Ovary (tissue), 9 donors: ENCODE measurements around the gene PUSL1. TPM values are rescaled to one million over a fixed set of nuclear protein-coding genes. Genes with fewer than 3 reads are reported as not detected.

ENCODE experiments used
- DNase-seq, 5 donors: peaks; one replicate each; pipeline ENCODE4 v3.0.0-alpha.2; 2019 to 2020
- H3K27ac ChIP-seq, 2 donors: fragments of 200-600 bp; one replicate each; pipeline versions ENCODE4 v1.5.1 to v1.8.0; 2019 to 2022
- H3K27me3 ChIP-seq: fragments of 200-600 bp; one replicate; pipeline ENCODE4 v1.8.0; 2022
- H3K36me3 ChIP-seq: fragments of 200-600 bp; sonication (generic); one replicate; pipeline ENCODE4 v1.5.1; 2019
- H3K4me1 ChIP-seq: one replicate; pipeline ENCODE4 v1.8.1; 2013; ENCODE audit warnings: mild to moderate bottlenecking, moderate library complexity; ENCODE audit not compliant: insufficient read depth
- H3K4me3 ChIP-seq: fragments of 200-600 bp; sonication (generic); one replicate; pipeline ENCODE4 v1.5.1; 2017
- H3K9me3 ChIP-seq, 2 donors: fragments of 200-600 bp in 1 of 2; sonication (generic) in 1 of 2; one replicate each; pipeline versions ENCODE4 v1.5.1 to v1.8.1; 2013 to 2019; ENCODE audit warnings: mild to moderate bottlenecking in 1 of 2, moderate library complexity in 1 of 2
- EP300 ChIP-seq: sonication (generic); formaldehyde crosslinking; IDR thresholded peaks from one replicate; pipeline ENCODE4 v1.6.1; 2017; ENCODE audit warnings: antibody characterized with exemption
- POLR2A ChIP-seq: fragments of 450-650 bp; IDR thresholded peaks from one replicate; pipeline ENCODE4 v1.6.1; 2017; ENCODE audit warnings: antibody characterized with exemption, mild to moderate bottlenecking, moderate library complexity
- WGBS, 3 donors: extraction: QIAGEN DNeasy Blood & Tissue Kit in 1 of 3; methylation state at CpG; one replicate each; pipeline versions ENCODE4 v1.1.5 to v1.1.7; 2013 to 2017; 5-methylcytosine and 5-hydroxymethylcytosine counted together
- intact Hi-C, 4 donors: fragments of 100-400 bp; cut with DNase I; formaldehyde crosslinking; loops; one replicate each; pipeline versions ENCODE4 v1.11.0 to v1.15.1; 2022 to 2023
- polyA plus RNA-seq, 2 donors: library from polyadenylated mRNA; stranded (reverse); fragments of 200-250 nt in 1 of 2; fragments of 350-450 nt in 1 of 2; fragmentation: Illumina TruSeq in 1 of 2; extraction: RNeasy Lipid Tissue Mini Kit (QIAGEN cat#74804) in 1 of 2; gene quantifications; one replicate each; pipeline ENCODE4 v1.2.3, GENCODE V29; 2013 to 2014
- total RNA-seq, 7 donors: library from RNA; depleted of rRNA in 2 of 7; stranded (reverse); fragments of >200 nt in 2 of 7; fragmentation: NEBNext Ultra II Directional in 3 of 7; extraction: Animal tissue kit (Norgen Biotek cat#: 25700) in 3 of 7; gene quantifications; one replicate each; pipeline versions ENCODE4 v1.1.0 to v1.2.4, GENCODE V29; 2016 to 2023
- TF ChIP-seq, protein P1 (sequence below), 3 donors: fragments of 450-650 bp in 2 of 3; fragments of 200-600 bp in 1 of 3; IDR thresholded peaks; one replicate each; pipeline versions ENCODE4 v1.5.1 to v1.8.0; 2016 to 2022; ENCODE audit warnings: antibody characterized with exemption in 3 of 3, mild to moderate bottlenecking in 1 of 3
- donor health status: DM: no; HTN: no; CAD: no; lungs with moderate emphysema.
- donor health status: DM: no; HTN: no; CAD: no.
- donor health status: Bipolar disorder and iron deficiency.
- donor health status: DM: yes; HTN: yes; CAD: no.
- donor health status: DM: no; HTN: no; CAD: no.
- donor health status: DM: yes; HTN: yes; CAD: no.

PUSL1 gene
- total and polyA plus RNA-seq, 9 donors: 0.18 to 27.6 (median 20.8) TPM

DNA sequence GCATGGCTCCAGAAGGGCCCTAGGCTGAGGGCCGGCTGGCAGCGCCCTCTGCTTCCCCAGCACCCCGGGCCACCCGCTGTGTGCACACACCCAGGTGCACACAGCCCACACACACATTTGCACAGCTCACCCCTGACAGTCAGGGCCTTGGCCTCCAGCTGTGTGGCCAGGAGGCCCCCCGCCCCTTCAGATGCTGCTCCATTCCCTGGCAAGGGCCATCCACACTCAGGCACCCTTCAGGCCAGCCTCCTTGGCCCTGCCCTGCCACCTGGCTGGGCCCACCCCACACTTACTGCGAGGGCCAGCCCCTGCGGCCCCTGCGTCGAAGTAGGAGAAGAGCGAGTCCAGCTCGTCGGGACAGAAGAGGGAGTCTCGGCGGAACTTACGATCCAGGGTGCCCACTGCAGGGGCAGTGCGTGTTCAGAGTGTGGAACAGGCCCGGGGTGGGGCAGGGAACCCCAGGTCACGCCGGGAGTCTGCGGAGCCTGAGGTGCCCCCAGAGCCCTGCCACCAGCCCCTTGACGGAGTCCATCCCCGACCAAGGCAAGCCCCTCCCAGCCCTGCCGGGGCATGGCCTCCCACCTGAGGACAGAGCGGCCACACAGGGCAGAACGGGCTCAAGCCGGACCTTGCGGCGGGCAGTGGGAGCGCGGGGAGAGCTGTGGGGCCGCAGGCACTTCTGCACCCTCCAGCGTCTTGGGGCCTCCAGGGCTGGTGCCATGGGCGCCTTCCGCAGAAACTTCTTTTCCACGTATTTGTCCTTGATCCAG is 13.1 kb upstream of the PUSL1 start:
- no peaks in the 10 kb centered on the region for H3K9me3 ChIP-seq
- H3K27ac ChIP-seq: no peak overlapping the region
- no peak overlapping the region for H3K4me3 ChIP-seq
- intact Hi-C loops: loop anchor here in 3 of 4 donors (10.0 kb wide), 2 partner anchors 251 to 311 kb away; partner anchors contain the start of gene PERM1 (in 2 of the 3)
- H3K4me1 ChIP-seq: peaks cover 3% of the 10 kb centered on the region
- DNase-seq: peak in 1 of 5 donors; percentile 34
- H3K27me3 ChIP-seq: no peaks in the 10 kb centered on the region
- no peaks in the 10 kb centered on the region for H3K36me3 ChIP-seq
- TF ChIP-seq EP300: no peak
- TF ChIP-seq, protein P1, sequence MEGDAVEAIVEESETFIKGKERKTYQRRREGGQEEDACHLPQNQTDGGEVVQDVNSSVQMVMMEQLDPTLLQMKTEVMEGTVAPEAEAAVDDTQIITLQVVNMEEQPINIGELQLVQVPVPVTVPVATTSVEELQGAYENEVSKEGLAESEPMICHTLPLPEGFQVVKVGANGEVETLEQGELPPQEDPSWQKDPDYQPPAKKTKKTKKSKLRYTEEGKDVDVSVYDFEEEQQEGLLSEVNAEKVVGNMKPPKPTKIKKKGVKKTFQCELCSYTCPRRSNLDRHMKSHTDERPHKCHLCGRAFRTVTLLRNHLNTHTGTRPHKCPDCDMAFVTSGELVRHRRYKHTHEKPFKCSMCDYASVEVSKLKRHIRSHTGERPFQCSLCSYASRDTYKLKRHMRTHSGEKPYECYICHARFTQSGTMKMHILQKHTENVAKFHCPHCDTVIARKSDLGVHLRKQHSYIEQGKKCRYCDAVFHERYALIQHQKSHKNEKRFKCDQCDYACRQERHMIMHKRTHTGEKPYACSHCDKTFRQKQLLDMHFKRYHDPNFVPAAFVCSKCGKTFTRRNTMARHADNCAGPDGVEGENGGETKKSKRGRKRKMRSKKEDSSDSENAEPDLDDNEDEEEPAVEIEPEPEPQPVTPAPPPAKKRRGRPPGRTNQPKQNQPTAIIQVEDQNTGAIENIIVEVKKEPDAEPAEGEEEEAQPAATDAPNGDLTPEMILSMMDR (IDR thresholded peaks at IDR 0.05): no peak
- TF ChIP-seq POLR2A: no peak
- 90 to 93% (median 93%) methylated on average over 34 to 35 of the region's 35 CpGs for WGBS, 3 donors

DNA sequence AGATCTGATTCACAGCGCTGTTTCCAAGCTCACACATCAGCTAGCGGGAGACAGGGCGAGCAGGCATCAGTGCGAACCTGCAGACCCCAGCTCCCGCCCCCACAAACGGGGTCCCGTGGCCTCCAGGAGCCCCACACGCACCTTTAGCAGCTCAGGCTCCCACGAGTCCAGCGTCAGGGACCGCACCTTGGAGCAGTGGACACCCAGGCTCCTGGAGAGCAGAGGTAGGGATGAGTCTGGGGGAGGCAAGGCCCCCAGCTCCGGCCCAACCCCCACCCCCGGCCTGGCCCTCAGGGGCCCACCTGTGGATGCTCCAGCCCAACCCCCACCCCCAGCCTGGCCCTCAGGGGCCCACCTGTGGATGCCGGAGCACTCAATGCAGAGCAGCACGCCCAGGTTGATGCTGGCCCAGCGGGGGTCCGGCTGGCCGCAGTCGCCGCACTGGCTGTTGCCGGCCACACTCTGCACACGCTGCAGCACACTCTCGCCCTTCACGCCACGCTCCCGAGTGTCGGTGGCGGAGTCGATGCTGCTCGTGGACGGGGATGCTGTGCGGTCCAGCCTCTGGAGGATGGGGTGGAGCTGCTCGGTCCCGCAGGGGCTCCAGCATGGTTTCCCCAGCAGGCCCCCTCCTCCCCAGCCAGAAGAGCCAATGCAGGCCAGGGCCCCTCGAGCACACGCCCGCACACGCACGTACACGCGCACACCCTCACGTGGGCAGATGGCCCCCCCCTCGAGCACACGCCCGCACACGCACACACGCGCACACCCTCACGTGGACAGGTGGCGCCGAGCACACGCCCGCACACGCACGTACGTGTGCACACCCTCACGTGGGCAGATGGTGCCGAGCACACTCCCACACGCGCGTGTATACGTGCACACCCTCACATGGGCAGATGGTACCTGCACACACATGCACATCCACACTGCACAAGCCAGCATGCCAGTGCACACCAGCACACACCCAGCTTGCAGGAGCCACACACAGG is 12.0 kb upstream of the PUSL1 start:
- 90% methylated on average over 55 to 62 of the region's 62 CpGs for WGBS, 3 donors
- DNase-seq: peak in 1 of 5 donors; percentile 37
- no peaks in the 10 kb centered on the region for H3K36me3 ChIP-seq
- H3K27me3 ChIP-seq: no peaks in the 10 kb centered on the region
- no peaks in the 10 kb centered on the region for H3K9me3 ChIP-seq
- TF ChIP-seq, protein P1 (IDR thresholded peaks at IDR 0.05): no peak
- H3K4me1 ChIP-seq: no peaks in the 10 kb centered on the region
- H3K4me3 ChIP-seq: no peak overlapping the region
- no peak overlapping the region for H3K27ac ChIP-seq
- intact Hi-C loops: loop anchor here in 3 of 4 donors (10.0 kb wide), 2 partner anchors 252 to 312 kb away; partner anchors contain the start of gene PERM1 (in 2 of the 3)

DNA sequence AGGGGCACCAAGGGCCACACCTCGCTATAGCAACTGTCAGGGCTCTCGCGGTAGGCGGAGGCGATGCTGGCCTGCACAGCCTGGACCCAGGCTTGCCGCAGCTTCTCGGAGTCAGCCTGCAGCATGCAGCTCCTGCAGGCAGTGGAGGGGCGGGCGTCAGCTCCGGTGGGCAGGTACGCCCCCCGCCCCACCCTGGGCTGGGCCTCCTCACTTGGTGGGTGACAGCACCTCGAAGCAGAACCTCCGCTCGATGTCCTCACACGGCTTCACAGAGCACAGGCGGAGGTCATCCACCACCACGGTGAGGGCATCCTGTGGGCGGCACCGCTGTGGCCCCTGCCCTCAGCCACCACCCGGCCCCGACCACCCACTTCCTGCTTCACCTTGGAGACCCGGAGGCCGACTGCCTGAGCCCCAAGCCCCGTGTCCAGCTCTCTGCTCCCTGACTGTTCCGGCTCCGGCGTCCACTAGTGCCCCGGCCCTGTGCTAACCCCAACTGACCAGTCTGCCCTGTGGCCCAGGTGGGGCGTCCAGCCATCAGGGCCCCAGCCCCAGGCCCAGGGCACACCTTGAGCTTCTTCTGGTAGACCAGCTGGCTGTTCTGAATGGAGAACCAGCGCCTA is 10.5 kb upstream of the PUSL1 start:
- H3K36me3 ChIP-seq: no peaks in the 10 kb centered on the region
- intact Hi-C loops: loop anchor here in 3 of 4 donors (10.0 kb wide), 2 partner anchors 253 to 313 kb away; partner anchors contain the start of gene PERM1 (in 2 of the 3)

More for the DNA sequence above, 10.5 kb upstream of the PUSL1 start:
- no peak overlapping the region for H3K27ac ChIP-seq
- H3K4me3 ChIP-seq: no peak overlapping the region
- no peak for TF ChIP-seq EP300
- TF ChIP-seq, protein P1 (IDR thresholded peaks at IDR 0.05): no peak
- no peak for TF ChIP-seq POLR2A
- H3K27me3 ChIP-seq: no peaks in the 10 kb centered on the region
- DNase-seq: no peak
- no peaks in the 10 kb centered on the region for H3K4me1 ChIP-seq
- no peaks in the 10 kb centered on the region for H3K9me3 ChIP-seq
- 90 to 93% (median 92%) methylated on average over 28 to 31 of the region's 31 CpGs for WGBS, 3 donors
